Measurements from ENCODE around the gene FHIT. TPM values are rescaled to one million over a fixed set of nuclear protein-coding genes. Genes with fewer than 3 reads are reported as not detected.

FHIT gene
- total RNA-seq, 4 donors from 2014 or later, result 4.4 to 10.6 (median 8.4) TPM

- TF ChIP-seq, protein P1, sequence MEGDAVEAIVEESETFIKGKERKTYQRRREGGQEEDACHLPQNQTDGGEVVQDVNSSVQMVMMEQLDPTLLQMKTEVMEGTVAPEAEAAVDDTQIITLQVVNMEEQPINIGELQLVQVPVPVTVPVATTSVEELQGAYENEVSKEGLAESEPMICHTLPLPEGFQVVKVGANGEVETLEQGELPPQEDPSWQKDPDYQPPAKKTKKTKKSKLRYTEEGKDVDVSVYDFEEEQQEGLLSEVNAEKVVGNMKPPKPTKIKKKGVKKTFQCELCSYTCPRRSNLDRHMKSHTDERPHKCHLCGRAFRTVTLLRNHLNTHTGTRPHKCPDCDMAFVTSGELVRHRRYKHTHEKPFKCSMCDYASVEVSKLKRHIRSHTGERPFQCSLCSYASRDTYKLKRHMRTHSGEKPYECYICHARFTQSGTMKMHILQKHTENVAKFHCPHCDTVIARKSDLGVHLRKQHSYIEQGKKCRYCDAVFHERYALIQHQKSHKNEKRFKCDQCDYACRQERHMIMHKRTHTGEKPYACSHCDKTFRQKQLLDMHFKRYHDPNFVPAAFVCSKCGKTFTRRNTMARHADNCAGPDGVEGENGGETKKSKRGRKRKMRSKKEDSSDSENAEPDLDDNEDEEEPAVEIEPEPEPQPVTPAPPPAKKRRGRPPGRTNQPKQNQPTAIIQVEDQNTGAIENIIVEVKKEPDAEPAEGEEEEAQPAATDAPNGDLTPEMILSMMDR (IDR thresholded peaks at IDR 0.05; ENCODE audit: low read depth), result no peak
Measured at GRCh38 chr3:60893946-60894345, 357.3 kb downstream of the FHIT start.

DNA sequence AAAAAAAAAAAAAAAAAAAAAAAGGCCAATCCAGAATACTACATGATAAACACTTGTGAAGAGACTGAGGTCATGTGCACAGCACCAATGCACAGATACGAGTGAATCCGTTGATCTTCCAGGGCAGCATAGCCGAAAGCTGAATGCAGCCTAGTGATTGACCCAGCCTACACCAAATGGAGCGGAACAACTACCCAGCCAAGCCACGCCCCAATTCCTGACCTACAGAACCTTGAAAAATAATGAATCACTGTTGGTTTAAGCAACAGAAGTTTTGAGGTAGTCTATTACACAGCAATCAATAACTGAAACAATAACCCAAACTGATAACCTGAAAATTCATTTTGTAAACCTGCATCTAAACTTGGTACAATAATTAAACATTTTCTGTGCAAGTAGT is 361.0 kb downstream of the FHIT start:
- TF ChIP-seq, protein P1 (IDR thresholded peaks at IDR 0.05; ENCODE audit: low read depth), result no peak

GRCh38 chr3:60887574-60887973 is 363.7 kb downstream of the FHIT start:
- TF ChIP-seq, protein P1 (IDR thresholded peaks at IDR 0.05; ENCODE audit: low read depth), result no peak

DNA sequence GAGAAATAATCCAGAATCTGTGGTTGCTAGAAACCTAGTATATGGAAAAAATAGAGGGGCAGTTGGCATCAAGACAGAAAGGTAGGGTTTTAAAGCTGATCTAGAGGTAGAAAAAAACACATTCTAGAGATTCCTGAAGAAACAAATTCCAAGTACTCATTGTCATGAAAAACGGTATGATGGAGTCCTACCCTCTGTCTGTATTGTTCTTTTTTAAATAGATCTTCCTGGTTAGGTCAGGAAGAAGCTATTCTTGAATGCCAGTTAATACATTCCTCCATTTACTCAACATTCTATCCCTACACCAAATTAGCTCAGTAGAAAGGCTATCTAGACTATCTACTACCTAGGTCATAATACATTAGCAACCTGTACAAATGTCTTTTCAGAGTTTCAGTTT is 364.7 kb downstream of the FHIT start:
- TF ChIP-seq, protein P1 (IDR thresholded peaks at IDR 0.05; ENCODE audit: low read depth), result no peak

- TF ChIP-seq, protein P1 (IDR thresholded peaks at IDR 0.05; ENCODE audit: low read depth), result no peak
Measured at GRCh38 chr3:60884005-60884404, 367.2 kb downstream of the FHIT start.

- TF ChIP-seq, protein P1 (IDR thresholded peaks at IDR 0.05; ENCODE audit: low read depth), result no peak
Measured at GRCh38 chr3:60877188-60877587, 374.1 kb downstream of the FHIT start.

- TF ChIP-seq, protein P1 (IDR thresholded peaks at IDR 0.05; ENCODE audit: low read depth), result no peak
Measured at GRCh38 chr3:60870396-60870795, 380.9 kb downstream of the FHIT start.

Data from subcutaneous adipose tissue (tissue), 4 donors.